OCI-LY7 (cell line): Measurements from ENCODE around the gene CHST3. TPM values are rescaled to one million over a fixed set of nuclear protein-coding genes. Genes with fewer than 3 reads are reported as not detected.

Experiments used
- BruUV-seq: library from RNA; stranded (reverse); fragments of 400-500 nt; replicated peaks from 2 replicates; lab custom pipeline; 2021; lab: Mats Ljungman, UMichigan
- CTCF ChIA-PET: fragments of 300-600 bp; sonication (Branson Sonifier 250); formaldehyde crosslinking; loops from one replicate; lab custom pipeline; 2022; ENCODE audit warnings: antibody characterized with exemption; ENCODE audit not compliant: unreplicated experiment; lab: Charles Lee
- POLR2A ChIA-PET: fragments of 300-600 bp; sonication (Branson Sonifier 250); formaldehyde crosslinking; loops from one replicate; lab custom pipeline; 2022; ENCODE audit warnings: antibody characterized with exemption; lab: Charles Lee
- DNase-seq: peaks from one replicate; pipeline ENCODE4 v3.0.0-alpha.2; 2015; ENCODE audit warnings: low spot score
- H2AFZ ChIP-seq: fragments of 200-600 bp; sonication (generic), shearing (Covaris generic); 2 replicates; pipeline ENCODE4 v1.6.1; 2014; ENCODE audit warnings: mild to moderate bottlenecking, antibody characterized with exemption, low read length, moderate library complexity
- H3K27ac ChIP-seq: fragments of 200-600 bp; sonication (generic); 2 replicates; pipeline ENCODE4 v1.5.1; 2014; ENCODE audit warnings: mixed run types, low read depth, mild to moderate bottlenecking, moderate library complexity, low read length, inconsistent platforms; ENCODE audit not compliant: poor library complexity, severe bottlenecking
- H3K36me3 ChIP-seq: fragments of 200-600 bp; sonication (generic); 2 replicates; pipeline ENCODE4 v1.6.1; 2014; ENCODE audit warnings: mild to moderate bottlenecking, antibody characterized with exemption, low read length, moderate library complexity, mixed read lengths; ENCODE audit not compliant: insufficient read depth
- H3K4me1 ChIP-seq: fragments of 200-600 bp; sonication (generic); 2 replicates; pipeline ENCODE4 v1.5.1; 2014; ENCODE audit warnings: mild to moderate bottlenecking, low read length; ENCODE audit not compliant: insufficient read depth, poor library complexity, severe bottlenecking
- H3K4me2 ChIP-seq: fragments of 200-600 bp; sonication (generic); 2 replicates; pipeline ENCODE4 v1.6.1; 2014; ENCODE audit warnings: mild to moderate bottlenecking, low read length
- H3K4me3 ChIP-seq: fragments of 200-600 bp; sonication (generic); 2 replicates; pipeline ENCODE4 v1.5.1; 2014; ENCODE audit warnings: mild to moderate bottlenecking, low read depth, low read length; ENCODE audit not compliant: poor library complexity, severe bottlenecking
- H3K79me2 ChIP-seq: fragments of 200-600 bp; sonication (generic); 2 replicates; pipeline ENCODE4 v1.6.1; 2016; ENCODE audit warnings: low read depth, mild to moderate bottlenecking, low read length, moderate library complexity, mixed read lengths; ENCODE audit not compliant: insufficient read depth
- H3K9me2 ChIP-seq: fragments of 200-600 bp; sonication (generic); 2 replicates; pipeline ENCODE4 v1.6.1; 2016; ENCODE audit warnings: mild to moderate bottlenecking, low read length, mixed read lengths; ENCODE audit not compliant: insufficient read depth
- H3K9me3 ChIP-seq: fragments of 200-600 bp; sonication (generic); 2 replicates; pipeline ENCODE4 v1.6.1; 2014; ENCODE audit warnings: mild to moderate bottlenecking, mixed run types, low read length, mixed read lengths
- H4K20me1 ChIP-seq: fragments of 200-600 bp; sonication (generic); 2 replicates; pipeline ENCODE4 v1.6.1; 2014; ENCODE audit warnings: mild to moderate bottlenecking, antibody characterized with exemption, low read length, moderate library complexity, mixed read lengths; ENCODE audit not compliant: insufficient read depth
- CTCF ChIP-seq: fragments of 200-600 bp; sonication (generic); conservative IDR thresholded peaks from 2 replicates; pipeline ENCODE4 v1.5.1; 2014; ENCODE audit warnings: mild to moderate bottlenecking, antibody characterized with exemption, low read length, moderate library complexity, mixed read lengths
- EZH2phosphoT487 ChIP-seq: fragments of 200-600 bp; sonication (generic); IDR thresholded peaks from 2 replicates; pipeline ENCODE4 v1.6.1; 2018; ENCODE audit warnings: low read depth, borderline replicate concordance, mild to moderate bottlenecking, mixed run types, antibody characterized with exemption, low read length, moderate library complexity, mixed read lengths
- intact Hi-C: fragments of 100-400 bp; cut with micrococcal nuclease; formaldehyde crosslinking; loops from one replicate; pipeline ENCODE4 v1.10.0; 2022; ENCODE audit not compliant: unreplicated experiment
- total RNA-seq, 2 experiments: library from RNA; depleted of rRNA in 1 of 2; stranded (reverse); fragments of >200 nt in 1 of 2; shearing (Covaris generic) in 1 of 2; gene quantifications; 2 replicates each; pipeline ENCODE4 v1.2.3, GENCODE V29; 2014 to 2022

The CHST3 gene
- total RNA-seq, 2 experiments from 2014 or later, result not detected

DNA sequence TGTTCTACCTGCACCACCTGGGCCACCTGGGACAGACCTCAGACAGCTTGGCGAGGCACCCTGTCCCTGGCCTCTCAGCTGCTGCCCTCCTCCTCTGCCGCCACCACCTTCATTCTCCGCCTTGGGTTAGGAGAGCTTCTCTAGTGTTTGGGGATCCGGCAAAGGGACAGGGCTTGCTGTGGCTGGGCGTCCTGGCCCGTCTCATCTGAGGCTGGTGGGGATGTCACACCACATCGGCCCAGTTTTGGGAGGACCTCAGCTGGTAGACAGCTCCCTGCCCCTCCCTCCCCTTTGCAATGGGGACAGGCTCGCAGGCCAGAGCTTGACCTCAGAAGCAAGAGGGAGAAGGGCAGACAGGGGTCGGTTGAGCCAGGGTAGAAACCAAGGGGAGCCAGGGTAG is 97.7 kb downstream of the CHST3 start:
- H3K79me2 ChIP-seq, result no peaks in the 10 kb centered on the region
- POLR2A ChIA-PET, result no interaction called here
- no peak overlapping the region for H3K27ac ChIP-seq
- H3K9me2 ChIP-seq, result no peaks in the 10 kb centered on the region
- no peak overlapping the region for H2AFZ ChIP-seq
- no peak for DNase-seq
- no peaks in the 10 kb centered on the region for H3K4me1 ChIP-seq
- H3K4me3 ChIP-seq, result no peak overlapping the region
- intact Hi-C loops, result loop anchor here (5.0 kb wide), 1 partner anchor 160 kb away; no protein-coding TSS in a partner anchor
- no peaks in the 10 kb centered on the region for H4K20me1 ChIP-seq
- BruUV-seq, result no TSS peak
- H3K36me3 ChIP-seq, result no peaks in the 10 kb centered on the region
- no peak for TF ChIP-seq CTCF
- no peak for TF ChIP-seq EZH2phosphoT487
- H3K9me3 ChIP-seq, result no peaks in the 10 kb centered on the region
- CTCF ChIA-PET, result interaction anchor here (0.7 kb wide), 1 partner anchor 13 kb away, joined by 3 read pairs; no protein-coding TSS in a partner anchor
- no peak overlapping the region for H3K4me2 ChIP-seq

GRCh38 chr10:72062382-72062781 is 98.2 kb downstream of the CHST3 start:
- Histone ChIP-seq H3K27ac (no peak overlapping the region), H3K36me3 (no peaks in the 10 kb centered on the region), H4K20me1 (no peaks in the 10 kb centered on the region), H3K79me2 (no peaks in the 10 kb centered on the region), H3K4me2 (no peak overlapping the region), H3K9me2 (no peaks in the 10 kb centered on the region), H2AFZ (no peak overlapping the region), H3K4me3 (no peak overlapping the region), H3K4me1 (no peaks in the 10 kb centered on the region), H3K9me3 (no peaks in the 10 kb centered on the region)
- ChIA-PET POLR2A (no interaction called here), CTCF (no interaction called here)
- DNase-seq, result no peak
- TF ChIP-seq CTCF (no peak), EZH2phosphoT487 (no peak)
- intact Hi-C loops, result loop anchor here (5.0 kb wide), 1 partner anchor 160 kb away; no protein-coding TSS in a partner anchor
- BruUV-seq, result no TSS peak

Other genes starting within 250 kb of the CHST3 start
- gene C10orf105, start 244.6 kb upstream of the CHST3 start, total RNA-seq (2014; rRNA removed; shearing (Covaris generic)), result 0.09 TPM in 1 of 2 replicates, not detected in the other
- gene C10orf105, start 244.6 kb upstream of the CHST3 start, total RNA-seq (2022), result 0.09 and 0.15 TPM in 2 replicates
- 2.1 and 2.2 TPM in 2 replicates for gene VSIR, start 190.9 kb upstream of the CHST3 start, total RNA-seq (2014; rRNA removed; shearing (Covaris generic))
- gene VSIR, start 190.9 kb upstream of the CHST3 start, total RNA-seq (2022), result 4.9 and 9.0 TPM in 2 replicates
- 156 and 163 TPM in 2 replicates for gene PSAP, start 113.1 kb upstream of the CHST3 start, total RNA-seq (2014; rRNA removed; shearing (Covaris generic))
- gene PSAP, start 113.1 kb upstream of the CHST3 start, total RNA-seq (2022), result 186 and 200 TPM in 2 replicates
- gene SPOCK2, start 124.2 kb downstream of the CHST3 start, total RNA-seq (2014; rRNA removed; shearing (Covaris generic)), result 0.76 and 2.2 TPM in 2 replicates
- gene SPOCK2, start 124.2 kb downstream of the CHST3 start, total RNA-seq (2022), result 6.3 and 7.5 TPM in 2 replicates